Liver (tissue), 3 donors: ENCODE measurements around the gene PATZ1.

Experiments
- RAD21 ChIP-seq, 2 donors: IDR thresholded peaks; 2 replicates each; pipeline ENCODE4 v1.6.1; 2016; ENCODE audit warnings: antibody characterized with exemption in 2 of 2, mild to moderate bottlenecking in 2 of 2
- TF ChIP-seq, protein P1 (sequence below): fragments of 150-350 bp; IDR thresholded peaks from 2 replicates; pipeline ENCODE4 v1.5.1; 2017; ENCODE audit warnings: improper control_type of control experiment, low read depth, low read length; ENCODE audit not compliant: missing input control
- TF ChIP-seq, protein P2 (sequence below): IDR thresholded peaks from 2 replicates; pipeline ENCODE4 v1.6.1; 2016; ENCODE audit warnings: antibody characterized with exemption
- donor health status: healthy.
- donor health status: healthy.

DNA sequence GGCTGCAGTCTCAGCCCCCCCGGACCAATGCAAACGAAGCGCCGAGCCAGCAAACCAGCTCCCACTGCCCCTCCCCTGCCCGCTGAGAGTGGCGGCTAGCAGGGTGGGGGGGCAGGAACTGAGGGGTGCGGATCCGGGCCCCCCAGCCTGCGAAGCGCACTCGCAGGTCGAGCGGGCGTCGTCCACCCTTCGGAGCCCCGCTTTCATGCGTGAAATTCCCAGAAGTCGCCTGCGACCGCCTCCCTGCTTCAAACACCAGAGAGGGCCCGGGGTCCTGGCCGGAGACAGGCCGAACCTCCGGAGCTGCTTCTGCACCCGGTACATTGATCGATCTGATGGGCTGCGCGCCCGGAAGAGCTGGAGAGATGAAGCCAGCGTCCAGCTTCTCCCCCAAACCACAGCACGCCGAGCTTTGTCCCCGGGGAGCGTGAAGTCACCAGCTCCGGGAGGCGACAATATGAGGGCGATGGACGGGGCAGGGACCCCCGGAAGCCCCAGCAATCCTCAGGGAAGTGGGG lies 646 bp upstream of the PATZ1 start:
- TF ChIP-seq, protein P1, sequence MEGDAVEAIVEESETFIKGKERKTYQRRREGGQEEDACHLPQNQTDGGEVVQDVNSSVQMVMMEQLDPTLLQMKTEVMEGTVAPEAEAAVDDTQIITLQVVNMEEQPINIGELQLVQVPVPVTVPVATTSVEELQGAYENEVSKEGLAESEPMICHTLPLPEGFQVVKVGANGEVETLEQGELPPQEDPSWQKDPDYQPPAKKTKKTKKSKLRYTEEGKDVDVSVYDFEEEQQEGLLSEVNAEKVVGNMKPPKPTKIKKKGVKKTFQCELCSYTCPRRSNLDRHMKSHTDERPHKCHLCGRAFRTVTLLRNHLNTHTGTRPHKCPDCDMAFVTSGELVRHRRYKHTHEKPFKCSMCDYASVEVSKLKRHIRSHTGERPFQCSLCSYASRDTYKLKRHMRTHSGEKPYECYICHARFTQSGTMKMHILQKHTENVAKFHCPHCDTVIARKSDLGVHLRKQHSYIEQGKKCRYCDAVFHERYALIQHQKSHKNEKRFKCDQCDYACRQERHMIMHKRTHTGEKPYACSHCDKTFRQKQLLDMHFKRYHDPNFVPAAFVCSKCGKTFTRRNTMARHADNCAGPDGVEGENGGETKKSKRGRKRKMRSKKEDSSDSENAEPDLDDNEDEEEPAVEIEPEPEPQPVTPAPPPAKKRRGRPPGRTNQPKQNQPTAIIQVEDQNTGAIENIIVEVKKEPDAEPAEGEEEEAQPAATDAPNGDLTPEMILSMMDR, result no peak
- no peak for TF ChIP-seq RAD21 (IDR thresholded peaks at IDR 0.05)
- TF ChIP-seq, protein P2, sequence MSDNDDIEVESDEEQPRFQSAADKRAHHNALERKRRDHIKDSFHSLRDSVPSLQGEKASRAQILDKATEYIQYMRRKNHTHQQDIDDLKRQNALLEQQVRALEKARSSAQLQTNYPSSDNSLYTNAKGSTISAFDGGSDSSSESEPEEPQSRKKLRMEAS, result no peak
